H1 (cell line): ENCODE measurements around the gene LRR1. TPM values are rescaled to one million over a fixed set of nuclear protein-coding genes. Genes with fewer than 3 reads are reported as not detected.

ENCODE experiments used
- BCL11A ChIP-seq, 2 experiments: IDR thresholded peaks; one replicate each; pipeline ENCODE4 v1.6.1; 2011; ENCODE audit warnings: low read depth in 2 of 2, low read length in 2 of 2, mild to moderate bottlenecking in 2 of 2
- CTCF ChIP-seq, 3 experiments: IDR thresholded peaks; 1 replicate in 2 of 3; 2 replicates in 1 of 3; pipeline versions ENCODE4 v1.5.1 to v1.6.1; 2011; ENCODE audit warnings: low read length in 3 of 3, mild to moderate bottlenecking in 3 of 3, inconsistent platforms in 2 of 3, low read depth in 1 of 3, moderate library complexity in 1 of 3; ENCODE audit not compliant: insufficient read depth in 1 of 3; ENCODE audit errors: control extremely low read depth in 1 of 3
- polyA plus RNA-seq, 7 experiments: library from polyadenylated mRNA; depleted of rRNA in 3 of 7; stranded (reverse) in 5 of 7; unstranded in 2 of 7; fragments of >200 nt in 5 of 7; fragments of 200-250 nt in 2 of 7; gene quantifications; 1 replicate in 5 of 7; 2 replicates in 1 of 7; 4 replicates in 1 of 7; pipeline versions ENCODE4 v1.2.1 to v1.2.3, GENCODE V29; 2011 to 2013; ENCODE audit warnings: missing spikeins in 2 of 7, mixed read lengths in 2 of 7
- total RNA-seq: library from RNA; stranded (reverse); fragmentation: NEBNext Ultra II Directional; extraction: Animal tissue kit (Norgen Biotek cat#: 25700); gene quantifications from 2 replicates; pipeline ENCODE4 v1.2.1, GENCODE V29; 2021

Gene LRR1
- total and polyA plus RNA-seq, 2 of the 8 experiments (the other 6 are each of a cell fraction or from before 2014, with no cell fraction given), result 30.7 to 37.5 TPM

GRCh38 chr14:49634547-49635334, 36.0 kb downstream of the LRR1 start, which contains the start of gene DNAAF2 (continued):
- TF ChIP-seq CTCF (IDR thresholded peaks at IDR 0.05; ENCODE audit: control extremely low read depth in 1 of 3, insufficient read depth in 1 of 3, low read depth in 1 of 3, low read length in 3 of 3) (no peak), BCL11A (IDR thresholded peaks at IDR 0.05; ENCODE audit: low read depth in 2 of 2, low read length in 2 of 2) (no peak)
- TF ChIP-seq, all 59 proteins: peak for 11
